ENCODE data around the gene C22orf23.

C22orf23 gene

GRCh38 chr22:37943825-37944198 lies 9.6 kb downstream of the C22orf23 start:
- DNase-seq (ENCODE audit: extremely low spot score): no peak

GRCh38 chr22:37943136-37943824 lies 10.1 kb downstream of the C22orf23 start:
- TF ChIP-seq CTCF (IDR thresholded peaks at IDR 0.05; ENCODE audit: control extremely low read depth, extremely low read depth, low read depth, missing control alignments): no peak
- DNase-seq (ENCODE audit: extremely low spot score): no peak
- POLR2A ChIA-PET: no interaction called here
- CTCF ChIA-PET: interaction anchor here (1.0 kb wide), 2 partner anchors 9 to 11 kb away, joined by 3 to 6 read pairs; no protein-coding TSS in a partner anchor

More at GRCh38 chr22:37943825-37944198, 9.6 kb downstream of the C22orf23 start:
- TF ChIP-seq CTCF (IDR thresholded peaks at IDR 0.05; ENCODE audit: control extremely low read depth, extremely low read depth, low read depth, missing control alignments): no peak
- ChIA-PET CTCF (interaction anchor here (1.0 kb wide), 2 partner anchors 10 to 11 kb away, joined by 3 to 6 read pairs; no protein-coding TSS in a partner anchor), POLR2A (no interaction called here)

GRCh38 chr22:37942133-37942532 lies 11.3 kb downstream of the C22orf23 start:
- ChIA-PET CTCF (interaction anchor here (1.0 kb wide), 1 partner anchor 45 kb away, joined by 3 read pairs; no protein-coding TSS in a partner anchor), POLR2A (interaction anchor here (0.6 kb wide), 1 partner anchor 12 kb away, joined by 5 read pairs; the partner anchor contains the start of gene POLR2F)
- no peak for TF ChIP-seq CTCF (IDR thresholded peaks at IDR 0.05; ENCODE audit: control extremely low read depth, extremely low read depth, low read depth, missing control alignments)
- DNase-seq (ENCODE audit: extremely low spot score): no peak

- DNase-seq (ENCODE audit: extremely low spot score): no peak
- ChIA-PET CTCF (interaction anchor here (1.1 to 3.4 kb wide), 2 partner anchors 8 to 25 kb away, joined by 3 to 10 read pairs; no protein-coding TSS in a partner anchor), POLR2A (interaction anchor here (0.6 kb wide), 1 partner anchor 77 kb away, joined by 3 read pairs; no protein-coding TSS in a partner anchor)
- no peak for TF ChIP-seq CTCF (IDR thresholded peaks at IDR 0.05; ENCODE audit: control extremely low read depth, extremely low read depth, low read depth, missing control alignments)
Observed at GRCh38 chr22:37940698-37941376, 12.6 kb downstream of the C22orf23 start.

GRCh38 chr22:37933711-37934376 lies 19.6 kb downstream of the C22orf23 start:
- DNase-seq (ENCODE audit: extremely low spot score): peak; percentile 92
- peak; percentile 98 for TF ChIP-seq CTCF (IDR thresholded peaks at IDR 0.05; ENCODE audit: control extremely low read depth, extremely low read depth, low read depth, missing control alignments)
- POLR2A ChIA-PET: no interaction called here
- CTCF ChIA-PET: interaction anchor here (0.7 to 2.8 kb wide), 26 partner anchors 10 to 341 kb away, joined by 3 to 14 read pairs (median 4); partner anchors contain the start of genes ANKRD54, C22orf23, MICALL1 and POLR2F
